Heart left ventricle (tissue), 13 donors: ENCODE results near the gene CXCL14.

Experiments used
- POLR2A ChIP-seq, 2 donors: fragments of 450-650 bp; IDR thresholded peaks; one replicate each; pipeline ENCODE4 v1.6.1; 2017; ENCODE audit warnings: antibody characterized with exemption in 2 of 2, mild to moderate bottlenecking in 2 of 2, moderate library complexity in 2 of 2
- TF ChIP-seq, protein P1 (sequence below), 12 donors: fragments of 200-600 bp; sonication (generic) in 4 of 12; IDR thresholded peaks; one replicate each; pipeline versions ENCODE4 v1.5.0 to v1.8.0; 2018 to 2022; ENCODE audit warnings: antibody characterized with exemption in 12 of 12, mild to moderate bottlenecking in 5 of 12
- donor health status: ischemic (EF 13 %, LVEDD 7.1; RV severe dilation, severe dysfunction).
- donor health status: DM: no; HTN: yes; CAD: no.
- donor health status: DM: no; HTN: no; CAD: no.
- donor health status: ischemic (EF 25% LVEDD 6.9; RV normal size, moderate dysfunction).
- donor health status: ischemic (EF 25% LVEDD 5.7; RV mildly dilated, moderate dysfunction).
- donor health status: ischemic (EF 35%, LVEDD 5.7; RV mildly dilated, moderate dysfunction).
- donor health status: nonischemic (EF 11% LVEDD 7.7; RV severe dilation, severe dysfunction).
- donor health status: DM: yes; HTN: yes; CAD: no.
- donor health status: PGD.
- donor health status: ischemic (EF 29% LVEDD 5.4; RV normal size, mild dysfunction).
- donor health status: nonischemic (EF 23%, LVEDD 6.1; RV moderate dilation, normal function).

DNA sequence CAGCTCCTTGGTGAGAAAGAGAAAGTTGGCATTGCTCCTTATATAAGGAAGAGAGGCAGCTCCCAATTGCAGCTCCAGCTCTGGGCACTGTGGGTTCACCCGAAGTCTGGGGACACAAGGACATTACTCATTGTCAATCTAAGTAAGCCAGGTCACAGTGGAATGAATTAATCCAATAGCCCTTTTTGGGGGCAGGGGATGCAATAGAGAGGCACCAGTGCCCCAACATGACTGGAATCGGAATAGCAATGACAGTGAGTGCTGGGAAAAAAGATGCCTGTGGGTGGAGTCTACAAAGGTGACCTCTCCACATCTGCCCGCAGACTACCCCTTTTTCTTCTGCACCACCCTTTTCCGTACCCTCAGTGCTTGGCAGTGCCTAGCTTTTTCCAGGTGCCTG lies 31.9 kb downstream of the CXCL14 start:
- TF ChIP-seq, protein P1, sequence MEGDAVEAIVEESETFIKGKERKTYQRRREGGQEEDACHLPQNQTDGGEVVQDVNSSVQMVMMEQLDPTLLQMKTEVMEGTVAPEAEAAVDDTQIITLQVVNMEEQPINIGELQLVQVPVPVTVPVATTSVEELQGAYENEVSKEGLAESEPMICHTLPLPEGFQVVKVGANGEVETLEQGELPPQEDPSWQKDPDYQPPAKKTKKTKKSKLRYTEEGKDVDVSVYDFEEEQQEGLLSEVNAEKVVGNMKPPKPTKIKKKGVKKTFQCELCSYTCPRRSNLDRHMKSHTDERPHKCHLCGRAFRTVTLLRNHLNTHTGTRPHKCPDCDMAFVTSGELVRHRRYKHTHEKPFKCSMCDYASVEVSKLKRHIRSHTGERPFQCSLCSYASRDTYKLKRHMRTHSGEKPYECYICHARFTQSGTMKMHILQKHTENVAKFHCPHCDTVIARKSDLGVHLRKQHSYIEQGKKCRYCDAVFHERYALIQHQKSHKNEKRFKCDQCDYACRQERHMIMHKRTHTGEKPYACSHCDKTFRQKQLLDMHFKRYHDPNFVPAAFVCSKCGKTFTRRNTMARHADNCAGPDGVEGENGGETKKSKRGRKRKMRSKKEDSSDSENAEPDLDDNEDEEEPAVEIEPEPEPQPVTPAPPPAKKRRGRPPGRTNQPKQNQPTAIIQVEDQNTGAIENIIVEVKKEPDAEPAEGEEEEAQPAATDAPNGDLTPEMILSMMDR (IDR thresholded peaks at IDR 0.05) = no peak
- no peak for TF ChIP-seq POLR2A (IDR thresholded peaks at IDR 0.05)
